ENCODE data around the gene PNPLA5. TPM values are rescaled to one million over a fixed set of nuclear protein-coding genes. Genes with fewer than 3 reads are reported as not detected.

PNPLA5 gene, protein sequence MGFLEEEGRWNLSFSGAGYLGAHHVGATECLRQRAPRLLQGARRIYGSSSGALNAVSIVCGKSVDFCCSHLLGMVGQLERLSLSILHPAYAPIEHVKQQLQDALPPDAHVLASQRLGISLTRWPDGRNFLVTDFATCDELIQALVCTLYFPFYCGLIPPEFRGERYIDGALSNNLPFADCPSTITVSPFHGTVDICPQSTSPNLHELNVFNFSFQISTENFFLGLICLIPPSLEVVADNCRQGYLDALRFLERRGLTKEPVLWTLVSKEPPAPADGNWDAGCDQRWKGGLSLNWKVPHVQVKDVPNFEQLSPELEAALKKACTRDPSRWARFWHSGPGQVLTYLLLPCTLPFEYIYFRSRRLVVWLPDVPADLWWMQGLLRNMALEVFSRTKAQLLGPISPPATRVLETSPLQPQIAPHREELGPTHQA
- total RNA-seq: not detected in 2 replicates

DNA sequence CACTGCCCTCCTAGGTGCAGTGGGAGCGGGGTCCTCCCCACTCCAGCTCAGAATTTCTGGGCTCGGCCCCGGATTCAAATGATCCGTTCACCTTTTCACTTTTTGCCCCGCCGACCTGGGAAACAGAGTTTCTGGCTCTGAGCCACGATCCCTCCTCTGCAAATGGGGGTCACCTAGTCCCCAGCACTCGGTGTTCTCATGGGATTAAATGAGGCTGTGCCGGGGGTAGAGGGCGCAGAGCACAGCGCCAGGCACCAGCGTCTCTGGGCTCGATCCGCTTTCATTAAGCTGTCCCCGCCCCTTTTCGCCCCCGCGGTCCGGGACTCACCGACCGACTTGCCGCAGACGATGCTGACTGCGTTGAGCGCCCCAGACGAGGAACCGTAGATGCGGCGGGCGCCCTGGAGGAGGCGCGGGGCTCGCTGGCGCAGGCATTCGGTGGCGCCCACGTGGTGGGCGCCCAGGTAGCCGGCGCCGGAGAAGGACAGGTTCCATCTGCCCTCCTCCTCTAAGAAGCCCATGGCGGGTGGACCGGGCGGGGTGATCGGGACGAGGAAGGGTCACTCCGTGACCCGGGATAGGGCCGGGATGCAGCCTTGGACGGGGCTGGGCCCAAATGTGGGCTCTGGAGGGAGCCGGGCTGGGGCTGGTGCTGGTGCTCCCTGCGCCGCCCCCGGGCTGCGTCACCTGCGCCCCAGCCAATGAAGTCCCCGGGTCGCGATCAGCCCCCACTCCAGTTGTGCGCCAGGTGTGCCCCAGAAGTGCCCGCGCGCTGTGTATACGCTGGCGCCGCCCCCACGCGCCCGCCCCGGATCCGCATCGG lies at the start of gene PNPLA5:
TSS of gene PNPLA5 (minus strand) at position 654 of the 823 bp plus-strand sequence. CDS start at position 521, 133 bp downstream.
- TF ChIP-seq, protein P1, sequence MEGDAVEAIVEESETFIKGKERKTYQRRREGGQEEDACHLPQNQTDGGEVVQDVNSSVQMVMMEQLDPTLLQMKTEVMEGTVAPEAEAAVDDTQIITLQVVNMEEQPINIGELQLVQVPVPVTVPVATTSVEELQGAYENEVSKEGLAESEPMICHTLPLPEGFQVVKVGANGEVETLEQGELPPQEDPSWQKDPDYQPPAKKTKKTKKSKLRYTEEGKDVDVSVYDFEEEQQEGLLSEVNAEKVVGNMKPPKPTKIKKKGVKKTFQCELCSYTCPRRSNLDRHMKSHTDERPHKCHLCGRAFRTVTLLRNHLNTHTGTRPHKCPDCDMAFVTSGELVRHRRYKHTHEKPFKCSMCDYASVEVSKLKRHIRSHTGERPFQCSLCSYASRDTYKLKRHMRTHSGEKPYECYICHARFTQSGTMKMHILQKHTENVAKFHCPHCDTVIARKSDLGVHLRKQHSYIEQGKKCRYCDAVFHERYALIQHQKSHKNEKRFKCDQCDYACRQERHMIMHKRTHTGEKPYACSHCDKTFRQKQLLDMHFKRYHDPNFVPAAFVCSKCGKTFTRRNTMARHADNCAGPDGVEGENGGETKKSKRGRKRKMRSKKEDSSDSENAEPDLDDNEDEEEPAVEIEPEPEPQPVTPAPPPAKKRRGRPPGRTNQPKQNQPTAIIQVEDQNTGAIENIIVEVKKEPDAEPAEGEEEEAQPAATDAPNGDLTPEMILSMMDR (conservative IDR thresholded peaks at IDR 0.05; ENCODE audit: low read depth, low read length): no peak
- no peak within 1 kb of the TSS for H3K4me3 ChIP-seq (ENCODE audit: low read depth, low read length)
- DNase-seq (ENCODE audit: low read depth): no peak

DNA sequence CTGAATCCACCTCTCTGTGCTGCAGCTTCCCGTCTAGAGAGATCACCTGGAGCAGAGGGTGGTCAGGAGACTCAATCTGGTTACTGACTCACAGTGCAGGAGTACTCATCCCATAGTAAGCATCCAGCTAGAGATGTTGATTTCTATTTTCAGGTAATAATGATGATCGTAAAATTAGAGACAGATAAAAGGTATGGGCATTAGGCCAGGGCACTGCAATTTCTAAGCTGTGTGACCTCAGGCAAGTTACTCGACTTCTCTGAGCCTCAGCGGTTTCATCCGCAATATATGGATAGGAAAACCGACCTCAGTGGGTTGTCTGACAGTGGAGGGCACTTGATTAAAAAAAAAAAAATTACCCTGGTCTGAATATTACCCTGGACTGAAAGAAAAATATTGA lies 49.6 kb upstream of the PNPLA5 start:
- no peak for DNase-seq (ENCODE audit: low read depth)
- TF ChIP-seq, protein P1 (conservative IDR thresholded peaks at IDR 0.05; ENCODE audit: low read depth, low read length): no peak

DNA sequence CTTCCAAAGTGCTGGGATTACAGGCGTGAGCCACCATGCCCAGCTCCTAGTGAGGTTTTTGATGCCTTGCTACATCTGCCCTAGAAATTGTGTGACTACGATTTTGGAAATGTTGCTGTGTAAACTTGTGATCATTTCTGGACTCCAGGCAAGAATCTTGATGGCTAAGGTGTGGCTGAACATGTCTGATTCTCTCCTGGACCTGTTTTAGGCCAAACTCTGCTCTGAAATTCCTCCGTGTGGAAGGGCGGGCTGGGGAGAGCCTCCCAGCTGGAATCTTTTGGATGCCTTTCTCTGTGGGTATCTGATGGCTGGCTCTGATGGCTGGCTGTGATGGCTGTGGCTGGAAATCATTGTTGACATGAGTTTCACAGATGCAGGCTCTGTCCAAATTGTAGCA lies 40.0 kb upstream of the PNPLA5 start:
- TF ChIP-seq, protein P1 (conservative IDR thresholded peaks at IDR 0.05; ENCODE audit: low read depth, low read length): no peak
- DNase-seq (ENCODE audit: low read depth): no peak
- no peak overlapping the region for H3K4me3 ChIP-seq (ENCODE audit: low read depth, low read length)

More for the DNA sequence above, 49.6 kb upstream of the PNPLA5 start:
- no peak overlapping the region for H3K4me3 ChIP-seq (ENCODE audit: low read depth, low read length)

DNA sequence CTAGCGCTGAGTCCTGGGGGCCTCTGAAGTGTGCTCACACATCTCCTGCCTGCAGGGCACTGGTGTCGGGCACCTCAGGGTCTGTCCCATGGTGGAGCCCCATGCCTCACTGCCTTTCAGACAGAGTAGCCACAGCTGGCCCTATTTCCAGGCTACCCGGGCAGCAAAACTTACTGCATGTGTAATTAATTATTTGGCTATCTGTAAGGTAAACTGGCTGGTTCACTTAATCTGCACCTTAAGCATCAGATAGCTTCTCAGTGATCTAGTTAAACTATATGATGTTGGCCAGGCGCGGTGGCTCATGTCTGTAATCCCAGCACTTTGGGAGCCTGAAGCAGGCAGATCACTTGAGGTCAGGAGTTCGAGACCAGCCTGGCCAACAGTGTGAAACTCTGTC lies 37.1 kb upstream of the PNPLA5 start:
- TF ChIP-seq, protein P1 (conservative IDR thresholded peaks at IDR 0.05; ENCODE audit: low read depth, low read length): no peak
- H3K4me3 ChIP-seq (ENCODE audit: low read depth, low read length): no peak overlapping the region
- DNase-seq (ENCODE audit: low read depth): no peak

DNA sequence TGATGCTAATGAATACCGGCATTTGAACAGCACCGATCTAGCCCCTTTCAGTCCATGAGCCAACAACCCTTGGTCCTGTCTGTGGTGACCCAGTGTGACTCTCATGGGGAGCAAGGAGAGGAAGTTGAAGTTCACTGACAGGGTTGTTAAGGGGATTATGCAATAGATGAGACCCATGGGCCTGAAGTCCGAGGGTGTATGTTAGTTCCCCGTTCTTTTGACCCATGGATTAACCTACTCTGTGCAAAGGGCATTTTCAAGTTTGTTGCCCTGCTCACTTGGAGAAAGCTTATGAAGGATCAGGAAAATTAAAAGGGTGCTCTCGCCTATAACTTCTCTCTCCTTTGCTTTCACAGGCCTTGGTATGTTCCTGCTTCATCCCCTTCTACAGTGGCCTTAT lies 36.7 kb upstream of the PNPLA5 start:
- no peak overlapping the region for H3K4me3 ChIP-seq (ENCODE audit: low read depth, low read length)
- TF ChIP-seq, protein P1 (conservative IDR thresholded peaks at IDR 0.05; ENCODE audit: low read depth, low read length): no peak
- DNase-seq (ENCODE audit: low read depth): no peak

DNA sequence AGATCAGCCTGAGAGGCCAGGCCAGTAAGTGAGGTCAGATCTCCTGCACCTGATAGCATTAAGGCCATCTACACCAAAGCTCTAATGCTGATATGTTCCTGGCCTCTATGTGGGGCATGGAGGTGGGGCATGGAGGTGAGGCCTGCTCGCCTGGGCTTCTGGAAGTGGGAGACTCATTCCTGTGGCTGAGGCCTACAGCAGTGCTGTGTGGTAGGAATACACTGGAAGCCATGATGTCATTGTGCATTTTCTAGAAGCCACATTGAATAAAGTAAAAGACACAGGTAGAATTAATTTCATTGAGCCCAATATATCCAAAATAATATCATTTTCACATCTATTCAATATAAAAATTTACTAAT lies 34.5 kb upstream of the PNPLA5 start:
- no peak overlapping the region for H3K4me3 ChIP-seq (ENCODE audit: low read depth, low read length)
- TF ChIP-seq, protein P1 (conservative IDR thresholded peaks at IDR 0.05; ENCODE audit: low read depth, low read length): no peak
- DNase-seq (ENCODE audit: low read depth): no peak
